ENCODE data around the gene EFCAB6.

Gene EFCAB6, protein sequence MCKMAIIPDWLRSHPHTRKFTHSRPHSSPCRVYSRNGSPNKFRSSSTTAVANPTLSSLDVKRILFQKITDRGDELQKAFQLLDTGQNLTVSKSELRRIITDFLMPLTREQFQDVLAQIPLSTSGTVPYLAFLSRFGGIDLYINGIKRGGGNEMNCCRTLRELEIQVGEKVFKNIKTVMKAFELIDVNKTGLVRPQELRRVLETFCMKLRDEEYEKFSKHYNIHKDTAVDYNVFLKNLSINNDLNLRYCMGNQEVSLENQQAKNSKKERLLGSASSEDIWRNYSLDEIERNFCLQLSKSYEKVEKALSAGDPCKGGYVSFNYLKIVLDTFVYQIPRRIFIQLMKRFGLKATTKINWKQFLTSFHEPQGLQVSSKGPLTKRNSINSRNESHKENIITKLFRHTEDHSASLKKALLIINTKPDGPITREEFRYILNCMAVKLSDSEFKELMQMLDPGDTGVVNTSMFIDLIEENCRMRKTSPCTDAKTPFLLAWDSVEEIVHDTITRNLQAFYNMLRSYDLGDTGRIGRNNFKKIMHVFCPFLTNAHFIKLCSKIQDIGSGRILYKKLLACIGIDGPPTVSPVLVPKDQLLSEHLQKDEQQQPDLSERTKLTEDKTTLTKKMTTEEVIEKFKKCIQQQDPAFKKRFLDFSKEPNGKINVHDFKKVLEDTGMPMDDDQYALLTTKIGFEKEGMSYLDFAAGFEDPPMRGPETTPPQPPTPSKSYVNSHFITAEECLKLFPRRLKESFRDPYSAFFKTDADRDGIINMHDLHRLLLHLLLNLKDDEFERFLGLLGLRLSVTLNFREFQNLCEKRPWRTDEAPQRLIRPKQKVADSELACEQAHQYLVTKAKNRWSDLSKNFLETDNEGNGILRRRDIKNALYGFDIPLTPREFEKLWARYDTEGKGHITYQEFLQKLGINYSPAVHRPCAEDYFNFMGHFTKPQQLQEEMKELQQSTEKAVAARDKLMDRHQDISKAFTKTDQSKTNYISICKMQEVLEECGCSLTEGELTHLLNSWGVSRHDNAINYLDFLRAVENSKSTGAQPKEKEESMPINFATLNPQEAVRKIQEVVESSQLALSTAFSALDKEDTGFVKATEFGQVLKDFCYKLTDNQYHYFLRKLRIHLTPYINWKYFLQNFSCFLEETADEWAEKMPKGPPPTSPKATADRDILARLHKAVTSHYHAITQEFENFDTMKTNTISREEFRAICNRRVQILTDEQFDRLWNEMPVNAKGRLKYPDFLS (N-terminal part only)

DNA sequence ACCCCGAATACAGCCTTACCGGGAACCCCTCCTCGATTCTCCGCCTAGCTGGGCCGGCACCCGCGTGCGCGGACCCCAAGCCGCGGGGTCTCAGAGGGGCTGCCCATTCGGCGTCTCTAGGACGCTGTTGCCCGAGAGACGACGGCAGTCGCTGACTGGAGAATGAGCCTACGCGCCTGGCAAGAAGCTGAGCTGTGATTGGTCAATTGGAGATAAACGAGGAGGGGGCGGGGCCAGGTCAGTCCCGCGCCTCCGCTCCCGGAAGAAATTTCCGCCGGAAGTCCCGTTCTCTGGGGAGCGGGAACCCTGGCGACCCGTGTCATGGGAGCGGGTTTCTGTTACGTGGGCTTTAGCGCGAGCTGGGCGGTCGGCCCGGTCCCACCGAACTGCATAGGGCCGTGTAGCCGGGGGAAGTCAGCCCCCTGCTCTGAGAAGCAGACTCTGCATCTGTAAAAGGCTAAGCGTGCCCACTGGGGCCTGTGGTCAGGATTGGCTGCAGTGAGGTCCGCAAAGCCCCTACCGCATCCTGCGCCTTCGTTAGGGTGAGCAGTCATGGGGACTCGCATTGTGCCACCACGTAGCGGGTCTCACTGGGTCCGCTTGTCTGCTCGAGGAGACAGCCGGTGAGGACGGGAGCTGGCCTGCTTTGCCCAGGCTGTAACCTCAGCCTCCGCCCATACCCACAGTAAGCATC lies at the start of gene EFCAB6:
TSS of gene EFCAB6 (minus strand) at position 157 of the 694 bp plus-strand sequence. CDS start 29,987 bp downstream, outside the sequence.
- peak; percentile 88 for DNase-seq

- DNase-seq, result no peak
Observed at GRCh38 chr22:43861529-43861928, 49.4 kb upstream of the EFCAB6 start.

- DNase-seq, result no peak
Observed at GRCh38 chr22:43860831-43861230, 48.7 kb upstream of the EFCAB6 start.

- no peak for DNase-seq
Observed at GRCh38 chr22:43860126-43860525, 48.0 kb upstream of the EFCAB6 start.

DNA sequence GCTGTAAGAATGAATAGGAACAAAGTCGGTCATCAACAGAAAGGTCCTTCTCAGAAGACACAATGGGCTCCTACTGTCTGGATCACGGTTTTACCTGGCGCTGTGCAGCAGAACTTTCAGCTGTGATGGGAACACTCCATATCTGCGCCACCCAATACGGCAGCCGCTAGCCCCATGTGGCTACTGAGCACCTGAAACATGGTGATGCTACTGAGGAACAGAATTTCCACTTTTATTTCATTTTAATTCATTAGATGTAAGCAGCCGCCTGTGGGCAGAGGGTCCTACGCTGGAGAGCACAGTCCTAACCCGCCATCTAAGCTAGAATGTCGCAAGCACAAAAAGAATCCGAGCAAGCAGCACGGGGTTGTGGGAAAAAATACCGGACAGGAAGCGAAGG lies 47.5 kb upstream of the EFCAB6 start:
- no peak for DNase-seq

GRCh38 chr22:43859176-43859575 lies 47.1 kb upstream of the EFCAB6 start:
- DNase-seq, result no peak

GRCh38 chr22:43858156-43858895 lies 46.2 kb upstream of the EFCAB6 start:
- DNase-seq, result no peak

DNA sequence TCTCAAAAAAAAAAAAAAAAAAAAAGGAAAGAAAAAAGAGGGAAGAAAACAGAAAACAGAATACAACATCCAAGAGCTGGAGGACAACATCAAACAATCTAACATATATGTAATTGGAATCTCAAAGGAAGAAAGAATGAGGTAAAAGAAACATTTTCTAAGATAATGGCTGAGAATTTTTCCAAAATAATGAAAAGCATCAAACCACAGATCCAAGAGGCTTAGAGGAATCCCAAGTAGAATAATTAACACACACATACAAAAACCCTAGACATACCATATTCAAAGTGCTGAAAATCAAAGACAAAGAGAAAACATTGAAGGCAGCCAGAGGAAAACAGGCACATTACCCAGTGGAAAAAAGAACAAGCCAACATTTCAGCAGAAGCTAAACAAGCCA lies 45.3 kb upstream of the EFCAB6 start:
- DNase-seq, result no peak

DNA sequence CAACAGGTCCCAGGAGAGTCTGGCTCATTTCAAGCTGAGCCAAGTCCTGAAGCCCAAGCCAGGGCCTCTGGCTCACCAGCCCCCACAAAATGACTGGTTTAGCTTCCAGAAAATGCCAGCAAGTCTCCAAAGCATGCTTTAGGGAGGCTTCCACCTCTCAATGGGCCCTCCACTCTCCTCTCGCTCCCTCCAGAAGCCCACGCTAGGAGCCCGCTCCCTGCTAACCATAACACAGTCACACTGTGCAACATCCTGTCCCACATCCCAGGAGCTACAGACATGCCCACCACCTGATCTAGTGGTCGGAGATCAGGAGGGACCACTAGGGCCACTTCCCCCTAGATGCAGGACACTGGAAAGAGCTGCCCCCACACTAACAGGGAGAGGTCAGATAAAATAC lies 43.3 kb upstream of the EFCAB6 start:
- DNase-seq, result no peak

- no peak for DNase-seq
Observed at GRCh38 chr22:43854786-43855271, 42.7 kb upstream of the EFCAB6 start.

- DNase-seq, result no peak
Observed at GRCh38 chr22:43854121-43854785, 42.1 kb upstream of the EFCAB6 start.

DNA sequence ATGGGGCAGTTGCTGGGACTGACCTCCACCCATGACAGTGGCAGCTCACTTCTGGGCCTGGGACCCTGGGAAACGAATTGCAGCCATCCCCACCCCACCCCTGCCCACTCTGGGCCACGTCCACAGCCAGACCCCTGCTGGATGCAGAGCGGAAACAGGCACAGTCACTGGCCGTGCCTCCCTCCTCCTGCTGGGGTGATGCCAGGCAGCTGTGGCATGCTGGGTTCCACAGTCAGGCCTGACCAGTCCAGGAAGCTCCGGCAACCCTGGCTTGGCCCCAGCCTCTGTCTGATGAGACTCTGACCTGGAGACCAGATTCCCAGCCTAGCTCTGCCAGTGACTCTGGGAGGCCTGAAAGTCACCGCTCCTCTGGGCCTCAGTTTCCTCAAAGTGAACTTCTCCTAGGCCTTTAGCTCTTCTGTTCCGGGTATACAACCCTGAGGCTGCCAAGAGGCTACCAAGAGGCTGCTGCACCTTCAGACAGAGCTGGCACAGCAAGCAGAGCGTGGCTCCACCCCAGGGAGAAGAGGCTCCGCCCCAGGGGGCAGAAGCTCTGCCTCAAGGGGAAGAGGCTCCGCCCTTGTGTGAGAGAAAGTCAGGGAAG lies 41.3 kb upstream of the EFCAB6 start:
- DNase-seq, result no peak

DNA sequence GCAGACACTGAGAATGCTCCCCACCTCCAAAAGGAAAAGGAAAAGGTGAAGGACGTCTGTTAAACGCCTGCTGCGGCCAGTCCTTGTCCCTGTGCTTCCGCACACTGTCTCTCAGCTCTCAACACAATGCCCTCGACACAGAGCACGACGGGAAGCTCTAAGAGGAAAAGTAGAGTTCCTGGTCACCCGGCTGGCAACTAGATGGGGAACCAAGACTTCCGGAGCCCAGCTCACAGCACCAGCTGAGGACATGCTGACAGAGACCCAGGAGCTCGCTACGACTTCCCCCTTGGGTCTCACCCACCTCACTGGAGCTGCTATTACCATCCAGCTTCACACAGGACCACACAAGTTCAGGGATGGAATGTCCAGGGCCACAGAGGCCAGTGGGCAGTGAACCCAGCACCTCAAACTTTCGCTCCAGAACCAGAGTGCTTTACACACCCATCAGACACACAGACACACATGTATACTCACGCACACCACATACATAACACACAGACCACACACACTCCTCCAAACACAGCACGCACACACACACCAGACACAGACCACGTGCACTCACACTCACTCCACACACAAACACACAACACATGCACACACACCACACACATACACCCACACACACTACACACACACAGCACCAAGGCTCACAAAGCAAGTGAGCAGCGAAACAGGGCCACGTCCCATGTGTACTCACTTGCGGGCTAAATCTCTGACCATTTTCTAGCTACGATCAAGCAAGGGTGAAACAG lies 40.6 kb upstream of the EFCAB6 start:
- DNase-seq, result no peak

DNA sequence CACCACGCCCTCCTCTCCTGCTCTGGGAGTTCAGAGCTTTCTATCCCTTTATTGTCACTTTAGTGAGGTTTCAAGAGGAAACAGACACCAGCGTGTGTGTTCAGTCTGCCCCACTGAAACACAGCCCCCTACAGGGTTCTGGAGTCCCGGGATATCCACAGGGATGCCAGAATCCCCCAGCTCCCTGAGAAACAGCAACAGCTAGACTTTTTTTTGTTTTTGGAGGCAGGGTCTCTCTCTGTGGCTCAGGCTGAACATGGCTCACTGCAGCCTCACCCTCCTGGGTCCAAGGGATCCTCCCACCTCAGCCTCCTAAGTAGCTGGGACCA lies 39.8 kb upstream of the EFCAB6 start:
- no peak for DNase-seq

- no peak for DNase-seq
Observed at GRCh38 chr22:43851058-43851978, 39.2 kb upstream of the EFCAB6 start.

DNA sequence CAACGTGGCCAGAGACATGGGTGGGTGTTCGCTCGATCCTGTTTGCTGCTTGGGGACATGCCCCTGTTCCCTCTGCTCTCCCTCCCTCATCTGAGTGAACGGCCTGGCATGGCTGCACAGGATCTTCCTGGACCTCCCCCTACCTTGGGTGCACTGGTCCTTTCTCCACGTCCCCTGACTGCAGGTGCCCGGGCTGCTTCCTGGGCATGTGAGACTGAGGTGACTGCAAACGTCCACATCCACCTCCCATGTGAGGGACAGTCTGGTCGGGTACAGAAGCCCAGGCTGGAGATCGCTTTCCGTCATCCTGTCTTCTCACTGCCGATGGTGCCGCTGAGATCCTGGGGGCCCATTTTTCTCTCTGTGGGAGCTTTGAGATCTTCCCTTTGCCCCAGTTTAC lies 38.4 kb upstream of the EFCAB6 start:
- DNase-seq, result no peak

- no peak for DNase-seq
Observed at GRCh38 chr22:43849731-43850130, 37.6 kb upstream of the EFCAB6 start.

DNA sequence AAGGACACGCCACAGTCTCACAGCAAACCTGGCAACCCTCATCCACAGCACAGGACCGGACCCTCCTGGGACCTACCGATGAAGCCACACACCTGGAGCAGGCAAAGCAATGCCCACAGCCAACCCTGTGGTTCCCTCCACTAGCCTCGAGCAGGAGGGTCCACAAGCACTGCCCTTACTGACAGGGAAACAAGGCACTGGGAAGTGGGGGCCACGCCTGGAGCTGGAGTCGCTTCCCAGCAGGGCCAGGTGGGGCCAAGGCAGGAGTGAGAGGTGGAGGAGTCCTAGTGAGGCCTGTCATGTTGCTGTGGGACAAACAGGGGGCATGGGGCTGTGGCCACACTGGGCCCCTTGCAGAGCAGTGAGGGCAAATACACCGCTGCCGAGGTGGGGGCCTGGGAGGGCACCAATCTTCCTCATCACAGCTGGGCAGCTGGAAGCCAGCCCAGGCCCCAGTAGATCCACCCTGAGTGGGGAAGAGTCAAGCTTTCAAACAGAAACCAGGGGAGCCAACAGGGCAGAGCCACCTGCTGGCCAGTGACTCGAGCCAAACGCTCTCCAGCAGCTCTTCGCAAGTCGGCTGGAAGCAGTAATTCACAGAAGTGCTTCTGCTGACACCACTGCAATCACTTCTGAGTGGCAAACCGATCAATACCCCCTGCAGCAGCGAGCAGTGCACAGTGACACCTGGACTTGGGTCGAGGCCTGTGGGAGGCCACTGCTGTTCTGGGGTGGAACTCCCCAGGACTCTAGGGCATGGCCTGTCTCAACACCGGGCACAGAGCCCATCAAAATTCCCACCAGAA lies 36.5 kb upstream of the EFCAB6 start:
- no peak for DNase-seq
